GM19395 (cell line): Measurements from ENCODE around the gene CHST2.

Experiments
- ATAC-seq: cut with Tn5 transposase; IDR thresholded peaks from one replicate; pipeline ENCODE4 v1.9.1; 2021; ENCODE audit warnings: mild to moderate bottlenecking, moderate library complexity; ENCODE audit not compliant: unreplicated experiment

CHST2 gene

GRCh38 chr3:143128227-143128955 lies 8.8 kb downstream of the CHST2 start:
- ATAC-seq: no peak

DNA sequence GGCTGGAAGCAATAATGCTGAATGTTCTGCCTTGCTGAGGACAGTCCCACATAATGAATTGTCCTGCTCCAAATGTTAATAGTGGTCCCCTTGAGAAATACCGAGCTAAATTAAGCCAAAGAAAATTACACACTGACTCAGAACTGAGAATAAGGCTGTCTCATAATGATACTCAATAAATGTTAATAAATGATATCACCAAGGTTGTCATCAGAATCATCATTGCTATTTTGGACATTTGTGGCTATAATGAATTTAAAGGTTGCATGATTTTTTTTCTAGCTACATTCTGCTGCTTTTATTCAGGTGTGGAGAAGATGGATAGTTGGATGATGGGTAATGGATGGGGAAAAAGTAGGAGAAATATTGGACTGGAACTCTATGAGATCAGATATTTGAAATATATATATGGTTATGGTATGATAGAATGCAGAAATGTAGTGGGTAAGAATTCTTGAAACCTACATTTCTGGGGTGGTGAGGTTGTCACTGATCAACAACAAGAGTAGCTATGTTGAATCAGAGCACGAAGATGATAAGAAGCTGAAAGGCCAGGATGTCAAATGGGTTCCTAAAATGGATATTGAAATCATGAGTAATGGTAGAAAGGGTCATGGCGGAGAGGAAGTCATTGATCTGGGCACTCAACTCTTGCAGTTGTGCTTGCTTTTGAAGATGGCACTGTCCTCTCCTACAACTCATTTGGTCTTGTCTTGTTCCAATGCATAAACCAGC lies 12.8 kb downstream of the CHST2 start:
- ATAC-seq: no peak

DNA sequence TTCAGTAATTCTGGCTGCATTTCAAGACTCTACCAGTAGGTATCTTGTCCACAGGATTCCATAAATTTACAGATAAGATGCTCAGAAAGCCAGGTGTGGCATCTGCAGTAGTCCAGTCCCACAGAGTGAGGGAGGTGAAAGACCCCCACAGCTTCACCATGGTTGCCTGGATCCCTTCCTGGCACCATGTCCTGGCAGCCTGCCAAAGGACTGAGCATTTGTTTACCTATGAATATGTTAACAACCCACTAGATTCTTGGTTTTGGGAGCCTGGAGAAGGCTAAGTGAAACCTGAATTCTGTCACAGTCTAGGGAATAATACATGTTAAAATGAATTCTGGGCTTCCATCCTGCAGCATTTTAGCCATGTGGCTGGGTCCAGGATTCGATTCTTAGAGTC lies 14.9 kb downstream of the CHST2 start:
- no peak for ATAC-seq

GRCh38 chr3:143135150-143135549 lies 15.6 kb downstream of the CHST2 start:
- ATAC-seq: no peak

DNA sequence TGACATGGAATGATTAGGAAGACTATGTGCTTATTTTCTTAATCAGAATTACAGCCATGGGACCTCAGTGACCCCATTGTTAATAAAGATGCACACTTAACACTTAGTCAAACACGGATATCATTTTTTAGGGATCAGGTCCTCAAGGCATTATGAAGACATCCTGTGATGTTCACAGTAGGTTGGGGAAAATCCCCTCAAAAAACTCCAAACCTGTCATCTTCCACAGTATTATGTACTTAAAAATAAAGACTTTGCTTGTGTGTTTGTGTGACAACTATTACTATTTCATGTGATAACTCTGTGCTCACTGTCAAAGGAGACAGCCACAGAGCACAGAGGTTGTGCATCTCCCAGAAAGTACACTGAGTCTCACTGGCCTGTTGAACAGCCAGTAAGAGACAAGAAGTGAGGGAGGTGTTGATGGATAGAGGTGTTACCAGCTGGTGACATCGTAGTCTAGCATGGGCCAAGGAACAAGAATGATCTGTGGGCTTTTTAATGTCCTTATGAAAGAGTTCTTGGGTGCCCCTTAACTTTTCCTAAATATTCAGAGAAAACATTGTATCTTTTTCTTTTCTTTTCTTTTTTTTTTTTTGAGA lies 18.0 kb downstream of the CHST2 start:
- no peak for ATAC-seq

- ATAC-seq: no peak
Measured at GRCh38 chr3:143138953-143139352, 19.4 kb downstream of the CHST2 start.

GRCh38 chr3:143139762-143140161 lies 20.2 kb downstream of the CHST2 start:
- ATAC-seq: no peak

DNA sequence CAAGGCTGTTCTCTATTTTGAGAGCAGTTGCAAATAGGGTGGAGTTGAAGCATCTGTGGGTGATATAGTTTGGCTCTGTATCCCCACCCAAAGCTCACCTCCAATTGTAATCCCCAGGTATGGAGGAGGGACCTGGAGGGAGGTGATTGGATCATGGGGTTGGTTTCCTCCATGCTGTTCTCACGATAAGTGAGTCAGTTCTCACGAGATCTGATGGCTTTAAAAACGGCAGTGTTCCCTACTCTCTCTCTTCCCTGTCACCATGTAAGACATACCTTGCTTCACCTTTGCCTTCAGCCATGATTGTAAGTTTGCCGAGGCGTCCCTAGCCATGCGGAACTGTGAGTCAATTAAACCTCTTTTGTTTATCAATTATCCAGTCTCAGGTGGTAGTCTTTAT lies 21.0 kb downstream of the CHST2 start:
- no peak for ATAC-seq

DNA sequence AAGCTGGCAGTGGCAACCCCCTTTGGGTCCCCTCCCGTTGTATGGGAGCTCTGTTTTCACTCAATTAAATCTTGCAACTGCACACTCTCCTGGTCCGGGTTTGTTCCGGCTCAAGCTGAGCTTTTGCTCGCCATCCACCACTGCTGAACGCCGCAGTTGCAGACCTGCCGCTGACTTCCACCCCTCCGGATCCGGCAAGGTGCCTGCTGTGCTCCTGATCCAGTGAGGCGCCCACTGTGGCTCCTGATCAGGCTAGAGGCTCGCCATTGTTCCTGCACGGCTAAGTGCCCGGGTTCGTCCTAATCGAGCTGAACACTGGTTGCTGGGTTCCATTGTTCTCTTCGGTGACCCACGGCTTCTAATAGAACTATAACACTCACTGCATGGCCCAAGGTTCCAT lies 22.8 kb downstream of the CHST2 start:
- no peak for ATAC-seq

- ATAC-seq: no peak
Measured at GRCh38 chr3:143145906-143146305, 26.3 kb downstream of the CHST2 start.

DNA sequence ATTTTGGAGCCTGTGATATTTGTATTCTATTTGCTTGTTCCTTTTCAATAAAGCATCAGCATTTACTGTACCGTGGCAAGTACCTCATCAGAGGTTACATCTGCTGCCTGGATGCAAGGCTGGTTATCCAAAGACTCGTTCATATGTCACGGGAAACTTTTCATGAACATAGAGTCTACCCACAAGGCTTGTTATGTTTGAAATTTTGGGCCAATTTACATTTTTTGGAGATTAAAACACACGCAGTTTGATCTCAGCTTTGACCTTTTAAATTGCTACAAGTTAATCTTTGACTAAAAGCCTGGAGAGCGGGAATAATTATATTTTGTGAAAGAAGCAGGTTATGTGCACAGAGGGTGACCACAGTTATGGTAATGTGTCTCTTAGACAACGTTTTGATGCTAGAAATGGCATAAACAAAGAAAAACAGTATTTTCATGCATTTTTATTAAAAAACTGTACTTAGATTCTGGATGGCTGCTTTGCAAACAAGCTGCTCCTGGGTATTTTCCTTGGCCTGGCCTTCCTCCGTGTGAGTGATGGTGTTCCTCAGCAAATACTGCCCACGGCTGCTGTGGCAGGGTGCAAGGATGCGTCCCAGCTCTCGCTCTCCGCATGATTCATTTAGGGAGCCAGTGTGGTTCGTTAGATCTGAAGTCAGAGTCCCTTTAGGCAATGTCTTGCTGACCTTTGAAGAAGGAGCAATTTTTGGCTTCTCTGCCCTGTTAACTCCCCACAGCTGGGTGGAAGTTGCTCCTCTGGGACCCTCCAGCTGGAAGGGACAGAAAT lies 27.1 kb downstream of the CHST2 start:
- ATAC-seq: no peak

- ATAC-seq: no peak
Measured at GRCh38 chr3:143147707-143148106, 28.1 kb downstream of the CHST2 start.

DNA sequence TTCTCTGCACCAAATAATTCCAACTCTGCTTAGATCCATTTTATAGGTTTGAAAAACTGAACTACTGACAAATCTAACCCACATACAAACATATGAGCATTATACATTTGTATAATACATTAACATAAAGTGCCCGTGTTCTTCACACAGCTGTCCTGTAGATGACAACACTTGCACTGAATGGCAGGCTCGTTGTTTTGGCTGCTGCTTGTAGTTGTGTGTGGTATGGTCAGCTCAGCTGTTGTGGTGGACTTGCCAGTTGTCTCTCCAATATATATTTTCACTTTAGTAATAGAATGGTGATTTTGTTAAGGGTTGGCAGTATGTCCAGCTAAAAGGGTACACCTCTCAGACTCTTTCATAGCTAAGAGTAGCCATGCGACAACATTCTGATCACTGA lies 30.5 kb downstream of the CHST2 start:
- no peak for ATAC-seq

DNA sequence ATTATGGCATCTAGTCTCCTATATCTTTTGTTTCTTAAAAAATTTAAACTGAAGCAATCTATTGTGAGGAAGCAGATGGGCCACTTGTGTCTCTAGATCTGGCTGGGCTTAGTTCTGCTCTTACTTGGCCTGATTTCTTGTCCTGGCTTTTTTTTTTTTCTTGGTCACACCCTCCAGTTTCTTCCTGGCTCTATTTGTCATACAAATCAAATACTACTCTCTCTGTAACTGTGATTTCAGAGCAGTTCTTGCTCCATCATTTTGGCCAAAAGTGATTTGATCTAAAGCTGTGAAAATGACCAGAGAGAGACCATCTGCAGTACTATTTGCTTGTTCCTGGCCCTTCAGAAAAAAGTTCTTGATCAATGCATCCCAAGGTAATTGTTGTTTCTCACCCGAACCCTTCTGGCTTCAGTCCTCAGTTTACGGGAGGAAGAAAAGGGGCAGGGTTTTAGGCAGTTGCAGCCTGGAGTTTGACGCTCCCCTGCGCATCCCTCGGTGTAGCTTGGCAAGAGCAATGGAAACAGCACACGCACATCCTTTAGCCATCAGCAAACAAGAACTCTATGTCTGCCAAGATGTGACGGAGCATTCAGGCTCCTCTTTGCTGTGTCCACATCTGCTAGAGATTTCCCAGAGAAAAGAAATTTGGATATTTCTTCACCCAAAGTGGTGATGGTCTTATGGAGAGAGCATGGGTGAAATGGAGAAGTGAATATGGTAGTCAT lies 31.6 kb downstream of the CHST2 start:
- no peak for ATAC-seq

DNA sequence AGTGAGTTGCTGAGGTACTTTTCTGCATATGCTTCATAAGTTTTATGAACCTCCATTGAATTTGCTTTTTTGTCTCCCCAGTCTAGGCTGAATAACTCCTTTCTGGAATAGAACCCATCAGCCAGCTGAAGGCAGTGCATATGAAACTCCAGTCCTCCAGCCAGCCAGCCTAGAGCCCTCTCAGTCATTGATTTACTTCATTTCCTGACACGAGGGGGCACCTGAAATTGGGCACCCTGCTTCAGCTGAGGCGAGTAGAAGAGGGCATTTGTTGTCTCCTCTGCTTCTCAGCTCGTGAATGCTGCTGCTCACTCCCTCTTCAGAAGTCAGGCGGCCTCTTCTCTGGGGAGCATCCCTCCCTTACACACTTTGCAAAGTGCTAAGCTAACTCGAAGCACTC lies 32.5 kb downstream of the CHST2 start:
- no peak for ATAC-seq

GRCh38 chr3:143155756-143156155 lies 36.2 kb downstream of the CHST2 start:
- ATAC-seq: no peak

DNA sequence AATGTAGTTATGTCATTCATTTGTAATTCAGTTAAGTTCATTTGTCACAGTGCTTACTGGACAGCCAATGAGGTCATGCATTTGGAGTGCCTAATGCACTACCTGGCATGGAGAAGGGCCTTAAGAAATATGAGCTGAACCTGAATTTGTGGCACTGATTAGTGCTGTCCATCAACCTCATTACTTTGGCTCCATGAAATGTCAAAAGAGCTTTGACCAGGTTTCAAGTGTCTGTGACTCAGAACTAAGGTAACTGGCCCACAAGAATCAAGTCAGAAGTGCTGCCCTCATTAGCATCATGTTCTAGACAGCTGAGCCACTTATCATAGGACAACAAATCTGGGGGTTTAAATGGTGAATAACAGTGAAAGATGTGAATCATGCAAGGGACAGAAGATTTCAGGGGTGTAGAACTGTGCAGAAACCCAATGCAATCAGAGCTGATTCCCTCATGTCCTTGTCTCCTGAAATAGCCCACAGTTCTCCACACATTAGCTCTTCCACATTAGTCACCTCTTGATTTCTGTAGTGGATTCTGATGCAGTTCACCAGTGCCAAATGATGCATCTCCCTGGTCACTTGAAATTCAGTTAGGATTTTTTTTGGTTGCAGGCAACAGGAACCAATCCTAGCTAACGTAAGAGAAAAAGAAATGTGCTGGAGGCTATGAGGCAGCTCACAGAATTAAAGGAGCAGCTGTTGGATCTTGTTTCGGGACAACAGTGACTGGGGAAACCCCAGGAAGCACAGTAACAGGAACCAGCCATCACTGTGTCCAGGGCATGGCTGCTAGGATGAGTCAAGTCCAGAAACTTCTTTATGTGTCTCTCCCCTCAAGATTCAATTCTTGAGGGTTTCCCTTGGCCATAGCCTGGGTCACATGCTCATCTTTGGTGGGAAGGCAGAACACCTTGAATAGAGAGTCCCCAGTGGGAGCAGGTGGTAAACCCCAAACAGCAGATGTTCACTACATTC lies 38.7 kb downstream of the CHST2 start:
- peak; percentile 86 for ATAC-seq

- no peak for ATAC-seq
Measured at GRCh38 chr3:143160437-143160836, 40.9 kb downstream of the CHST2 start.

DNA sequence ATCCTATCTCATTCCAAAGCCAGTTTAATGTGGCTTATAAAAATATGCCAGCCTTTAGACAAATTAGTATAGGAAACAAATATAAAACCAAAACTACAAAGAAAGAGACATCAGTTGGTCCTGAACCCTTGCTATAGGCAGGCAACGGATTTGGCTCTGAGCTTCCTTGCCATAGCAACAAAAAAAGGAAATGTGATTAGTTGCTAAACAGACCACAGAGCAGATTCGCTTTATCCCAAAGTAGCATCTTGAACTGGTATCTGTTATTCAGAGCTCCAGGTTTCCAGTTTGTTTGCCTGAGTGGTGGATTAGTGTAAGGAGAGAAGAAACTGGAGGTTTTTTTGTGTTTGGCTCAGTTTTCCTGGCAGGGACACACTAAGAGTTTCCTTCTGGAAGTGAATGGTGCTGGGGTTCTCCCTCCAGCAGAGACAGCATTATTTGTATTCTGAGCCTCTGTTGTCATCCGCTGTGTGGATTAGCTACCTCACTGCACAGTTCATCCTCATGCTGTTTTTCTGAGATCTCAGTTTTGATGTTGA lies 44.1 kb downstream of the CHST2 start:
- no peak for ATAC-seq
